Activated T-cell treated with anti-CD3 and anti-CD28 coated beads, Interleukin-2, amount 50 U/mL, for 4 hours (primary cell): ENCODE results near the gene KRT16. TPM values are rescaled to one million over a fixed set of nuclear protein-coding genes. Genes with fewer than 3 reads are reported as not detected.
"Not testable (repeated sequence)": the region's sequence is repeated elsewhere in the genome, so short reads cannot be mapped to it uniquely, and the experiment has no call there.

Experiments
- ATAC-seq, 2 donors: fragments of 200-7000 bp; cut with Tn5 transposase; one replicate each; pipeline ENCODE4 v1.10.0; 2021
- DNase-seq: peaks from one replicate; pipeline ENCODE4 v3.0.0-alpha.2; 2020
- H3K27me3 Mint-ChIP-seq: one replicate; pipeline ENCODE4 v1.8.0; 2021; ENCODE audit warnings: low read depth, mixed read lengths
- H3K36me3 Mint-ChIP-seq: one replicate; pipeline ENCODE4 v1.8.0; 2022; ENCODE audit warnings: mixed read lengths; ENCODE audit not compliant: insufficient read depth
- H3K4me1 Mint-ChIP-seq: one replicate; pipeline ENCODE4 v1.8.0; 2021; ENCODE audit warnings: low read depth, mixed read lengths
- H3K4me3 Mint-ChIP-seq: one replicate; pipeline ENCODE4 v1.8.0; 2021; ENCODE audit warnings: mild to moderate bottlenecking, moderate library complexity, mixed read lengths
- H3K9me3 Mint-ChIP-seq: one replicate; pipeline ENCODE4 v1.8.0; 2021; ENCODE audit warnings: mixed read lengths
- total RNA-seq, 3 donors: library from RNA; stranded (reverse); gene quantifications; one replicate each; pipeline ENCODE4 v1.2.1, GENCODE V29; 2021

KRT16 gene
- not detected for total RNA-seq

GRCh38 chr17:41612376-41613160, at the start of gene KRT16:
Gene KRT16 (minus strand): TSS chr17:41612767. CDS start chr17:41612688, 79 bp downstream.
- not testable (repeated sequence) for H3K9me3 Mint-ChIP-seq

GRCh38 chr17:41660221-41660711, 47.7 kb upstream of the KRT16 start:
- no peak for ATAC-seq
- no peak for DNase-seq
- H3K27me3 Mint-ChIP-seq, result no peaks in the 10 kb centered on the region
- H3K36me3 Mint-ChIP-seq, result no peaks in the 10 kb centered on the region
- H3K4me1 Mint-ChIP-seq, result peaks cover 2% of the 10 kb centered on the region
- H3K9me3 Mint-ChIP-seq, result no peaks in the 10 kb centered on the region
- H3K4me3 Mint-ChIP-seq, result no peak overlapping the region

More at GRCh38 chr17:41612376-41613160, at the start of gene KRT16:
- not testable (repeated sequence) for H3K4me3 Mint-ChIP-seq, DNase-seq, ATAC-seq, H3K36me3 Mint-ChIP-seq, H3K4me1 Mint-ChIP-seq
- H3K27me3 Mint-ChIP-seq, result peaks cover 23% of the 10 kb centered on the region

GRCh38 chr17:41659427-41660212, 47.1 kb upstream of the KRT16 start:
- no peak for ATAC-seq
- Mint-ChIP-seq H3K4me3 (no peak overlapping the region), H3K4me1 (no peaks in the 10 kb centered on the region), H3K27me3 (no peaks in the 10 kb centered on the region), H3K9me3 (no peaks in the 10 kb centered on the region), H3K36me3 (no peaks in the 10 kb centered on the region)
- DNase-seq, result no peak

GRCh38 chr17:41658846-41659245, 46.3 kb upstream of the KRT16 start:
- no peak for DNase-seq
- ATAC-seq, result no peak
- H3K4me3 Mint-ChIP-seq, result no peak overlapping the region
- H3K4me1 Mint-ChIP-seq, result no peaks in the 10 kb centered on the region
- no peaks in the 10 kb centered on the region for H3K27me3 Mint-ChIP-seq
- H3K9me3 Mint-ChIP-seq, result no peaks in the 10 kb centered on the region
- H3K36me3 Mint-ChIP-seq, result no peaks in the 10 kb centered on the region

- Mint-ChIP-seq H3K9me3 (no peaks in the 10 kb centered on the region), H3K36me3 (no peaks in the 10 kb centered on the region)
- no peak for ATAC-seq
These were observed 45.4 kb upstream of the KRT16 start for GRCh38 chr17:41657936-41658335.

GRCh38 chr17:41657176-41657754, 44.7 kb upstream of the KRT16 start:
- Mint-ChIP-seq H3K9me3 (no peaks in the 10 kb centered on the region), H3K27me3 (no peaks in the 10 kb centered on the region), H3K36me3 (no peaks in the 10 kb centered on the region), H3K4me3 (no peak overlapping the region), H3K4me1 (no peaks in the 10 kb centered on the region)
- ATAC-seq, result no peak
- no peak for DNase-seq

More at GRCh38 chr17:41657936-41658335, 45.4 kb upstream of the KRT16 start:
- no peak overlapping the region for H3K4me3 Mint-ChIP-seq
- H3K27me3 Mint-ChIP-seq, result no peaks in the 10 kb centered on the region
- DNase-seq, result no peak
- H3K4me1 Mint-ChIP-seq, result no peaks in the 10 kb centered on the region

GRCh38 chr17:41656249-41657023, 43.9 kb upstream of the KRT16 start:
- no peak for DNase-seq
- ATAC-seq, result no peak
- Mint-ChIP-seq H3K36me3 (no peaks in the 10 kb centered on the region), H3K27me3 (no peaks in the 10 kb centered on the region), H3K4me3 (no peak overlapping the region), H3K4me1 (no peaks in the 10 kb centered on the region), H3K9me3 (no peaks in the 10 kb centered on the region)

- Mint-ChIP-seq H3K27me3 (no peaks in the 10 kb centered on the region), H3K4me1 (no peaks in the 10 kb centered on the region), H3K9me3 (no peaks in the 10 kb centered on the region), H3K4me3 (no peak overlapping the region), H3K36me3 (no peaks in the 10 kb centered on the region)
- no peak for DNase-seq
- ATAC-seq, result no peak
These were observed 43.1 kb upstream of the KRT16 start for GRCh38 chr17:41655611-41656111.

GRCh38 chr17:41654678-41655607, 42.4 kb upstream of the KRT16 start:
- H3K9me3 Mint-ChIP-seq, result no peaks in the 10 kb centered on the region
- no peaks in the 10 kb centered on the region for H3K27me3 Mint-ChIP-seq
- no peak overlapping the region for H3K4me3 Mint-ChIP-seq
- H3K36me3 Mint-ChIP-seq, result no peaks in the 10 kb centered on the region
- no peaks in the 10 kb centered on the region for H3K4me1 Mint-ChIP-seq
- DNase-seq (no peak), ATAC-seq (no peak)

GRCh38 chr17:41653892-41654677, 41.5 kb upstream of the KRT16 start:
- H3K9me3 Mint-ChIP-seq, result no peaks in the 10 kb centered on the region
- DNase-seq (no peak), ATAC-seq (no peak)
- no peaks in the 10 kb centered on the region for H3K36me3 Mint-ChIP-seq
- H3K4me3 Mint-ChIP-seq, result no peak overlapping the region
- no peaks in the 10 kb centered on the region for H3K27me3 Mint-ChIP-seq
- H3K4me1 Mint-ChIP-seq, result no peaks in the 10 kb centered on the region

- no peaks in the 10 kb centered on the region for H3K27me3 Mint-ChIP-seq
- no peaks in the 10 kb centered on the region for H3K9me3 Mint-ChIP-seq
- H3K4me3 Mint-ChIP-seq, result no peak overlapping the region
- H3K4me1 Mint-ChIP-seq, result peaks cover 4% of the 10 kb centered on the region
- DNase-seq, result no peak
- no peaks in the 10 kb centered on the region for H3K36me3 Mint-ChIP-seq
- no peak for ATAC-seq
These were observed 40.9 kb upstream of the KRT16 start for GRCh38 chr17:41653421-41653820.

GRCh38 chr17:41652461-41652970, 39.9 kb upstream of the KRT16 start:
- Mint-ChIP-seq H3K36me3 (no peaks in the 10 kb centered on the region), H3K9me3 (no peaks in the 10 kb centered on the region), H3K4me3 (no peak overlapping the region), H3K4me1 (peaks cover 10% of the 10 kb centered on the region), H3K27me3 (no peaks in the 10 kb centered on the region)
- ATAC-seq (no peak), DNase-seq (no peak)
